Omental fat pad (tissue), 4 donors: ENCODE results near the gene TYRO3. TPM values are rescaled to one million over a fixed set of nuclear protein-coding genes. Genes with fewer than 3 reads are reported as not detected.

Experiments
- ATAC-seq: fragments of 150-250 bp; one replicate; pipeline ENCODE4 v1.9.1; 2016; ENCODE audit warnings: mild to moderate bottlenecking, moderate library complexity; ENCODE audit not compliant: low FRiP score
- DNase-seq: peaks from one replicate; pipeline ENCODE4 v3.0.0-alpha.2; 2019; ENCODE audit warnings: low spot score
- total RNA-seq, 4 donors: library from RNA; depleted of rRNA; stranded (reverse); fragments of >200 nt; gene quantifications; one replicate each; pipeline ENCODE4 v1.1.0, GENCODE V29; 2016
- TF ChIP-seq, protein P1 (sequence below), 3 donors: fragments of 450-650 bp; IDR thresholded peaks; one replicate each; pipeline ENCODE4 v1.5.1; 2016 to 2017; ENCODE audit warnings: antibody characterized with exemption in 3 of 3, mild to moderate bottlenecking in 3 of 3, moderate library complexity in 2 of 3

TYRO3 gene
- total RNA-seq, 4 donors from 2014 or later = 13.4 to 59.9 (median 40.6) TPM

DNA sequence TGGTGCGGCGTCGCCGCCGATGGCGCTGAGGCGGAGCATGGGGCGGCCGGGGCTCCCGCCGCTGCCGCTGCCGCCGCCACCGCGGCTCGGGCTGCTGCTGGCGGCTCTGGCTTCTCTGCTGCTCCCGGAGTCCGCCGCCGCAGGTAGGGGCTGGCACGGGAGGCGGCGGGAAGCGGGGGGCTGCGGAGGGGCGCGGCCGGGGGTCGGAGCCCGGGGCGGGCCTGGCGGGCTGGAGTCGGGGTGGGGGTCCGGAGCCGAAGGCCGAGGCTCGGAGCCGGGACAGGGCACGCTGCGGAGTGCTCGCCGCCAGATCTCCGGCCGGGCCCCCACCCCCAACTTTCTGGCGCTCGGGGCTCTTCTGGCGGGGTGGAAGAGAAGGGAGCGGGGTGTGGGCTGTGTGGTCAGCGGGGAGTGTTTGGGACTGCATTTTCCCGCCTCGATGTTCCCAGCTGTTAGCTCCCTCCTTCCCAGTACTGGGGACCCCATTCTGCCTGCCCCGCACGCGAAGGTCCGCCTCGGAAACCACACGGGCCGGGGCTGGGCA lies 299 bp downstream of the TYRO3 start:
- ATAC-seq (no peak), DNase-seq (no peak)
- TF ChIP-seq, protein P1, sequence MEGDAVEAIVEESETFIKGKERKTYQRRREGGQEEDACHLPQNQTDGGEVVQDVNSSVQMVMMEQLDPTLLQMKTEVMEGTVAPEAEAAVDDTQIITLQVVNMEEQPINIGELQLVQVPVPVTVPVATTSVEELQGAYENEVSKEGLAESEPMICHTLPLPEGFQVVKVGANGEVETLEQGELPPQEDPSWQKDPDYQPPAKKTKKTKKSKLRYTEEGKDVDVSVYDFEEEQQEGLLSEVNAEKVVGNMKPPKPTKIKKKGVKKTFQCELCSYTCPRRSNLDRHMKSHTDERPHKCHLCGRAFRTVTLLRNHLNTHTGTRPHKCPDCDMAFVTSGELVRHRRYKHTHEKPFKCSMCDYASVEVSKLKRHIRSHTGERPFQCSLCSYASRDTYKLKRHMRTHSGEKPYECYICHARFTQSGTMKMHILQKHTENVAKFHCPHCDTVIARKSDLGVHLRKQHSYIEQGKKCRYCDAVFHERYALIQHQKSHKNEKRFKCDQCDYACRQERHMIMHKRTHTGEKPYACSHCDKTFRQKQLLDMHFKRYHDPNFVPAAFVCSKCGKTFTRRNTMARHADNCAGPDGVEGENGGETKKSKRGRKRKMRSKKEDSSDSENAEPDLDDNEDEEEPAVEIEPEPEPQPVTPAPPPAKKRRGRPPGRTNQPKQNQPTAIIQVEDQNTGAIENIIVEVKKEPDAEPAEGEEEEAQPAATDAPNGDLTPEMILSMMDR (IDR thresholded peaks at IDR 0.05) = no peak

DNA sequence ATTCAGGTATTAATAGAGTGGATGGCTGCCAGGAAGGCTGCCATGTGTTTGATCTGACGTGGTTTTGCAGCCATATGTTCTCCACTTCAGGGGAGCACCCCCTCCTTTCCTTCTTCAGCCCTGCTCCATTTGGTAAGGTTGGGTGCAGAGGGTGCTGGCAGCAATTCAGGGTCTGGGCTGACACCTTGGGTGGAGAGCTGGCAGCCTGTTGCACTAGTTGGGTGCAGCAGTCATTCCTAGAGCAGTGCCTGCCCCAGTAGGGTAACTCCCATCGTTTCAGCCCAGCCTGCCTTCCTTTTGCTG lies 1.5 kb downstream of the TYRO3 start:
- TF ChIP-seq, protein P1 (IDR thresholded peaks at IDR 0.05) = no peak

DNA sequence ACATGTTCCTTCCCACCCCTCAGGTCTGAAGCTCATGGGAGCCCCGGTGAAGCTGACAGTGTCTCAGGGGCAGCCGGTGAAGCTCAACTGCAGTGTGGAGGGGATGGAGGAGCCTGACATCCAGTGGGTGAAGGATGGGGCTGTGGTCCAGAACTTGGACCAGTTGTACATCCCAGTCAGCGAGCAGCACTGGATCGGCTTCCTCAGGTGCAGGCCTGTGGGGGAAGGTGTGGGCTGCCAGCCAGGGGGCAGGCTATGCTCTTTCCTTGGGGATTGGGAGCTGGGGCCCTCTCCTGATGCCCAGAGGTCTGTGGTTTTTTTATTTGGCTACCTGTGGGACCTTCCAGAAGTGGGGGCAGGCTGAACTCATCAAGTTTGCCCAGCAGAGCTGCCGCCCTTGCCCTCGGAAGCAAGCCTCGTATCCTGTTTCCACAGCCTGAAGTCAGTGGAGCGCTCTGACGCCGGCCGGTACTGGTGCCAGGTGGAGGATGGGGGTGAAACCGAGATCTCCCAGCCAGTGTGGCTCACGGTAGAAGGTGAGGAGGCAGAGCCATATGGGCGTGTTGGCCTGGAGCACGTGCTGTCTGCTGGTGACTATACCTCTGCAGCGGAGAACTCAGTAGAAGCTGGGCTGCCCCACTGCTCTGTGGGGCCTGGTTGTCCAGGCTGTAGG lies 2.2 kb downstream of the TYRO3 start:
- ATAC-seq = no peak
- DNase-seq = no peak
- TF ChIP-seq, protein P1 (IDR thresholded peaks at IDR 0.05) = no peak

More for the DNA sequence above, 1.5 kb downstream of the TYRO3 start:
- DNase-seq (no peak), ATAC-seq (no peak)

DNA sequence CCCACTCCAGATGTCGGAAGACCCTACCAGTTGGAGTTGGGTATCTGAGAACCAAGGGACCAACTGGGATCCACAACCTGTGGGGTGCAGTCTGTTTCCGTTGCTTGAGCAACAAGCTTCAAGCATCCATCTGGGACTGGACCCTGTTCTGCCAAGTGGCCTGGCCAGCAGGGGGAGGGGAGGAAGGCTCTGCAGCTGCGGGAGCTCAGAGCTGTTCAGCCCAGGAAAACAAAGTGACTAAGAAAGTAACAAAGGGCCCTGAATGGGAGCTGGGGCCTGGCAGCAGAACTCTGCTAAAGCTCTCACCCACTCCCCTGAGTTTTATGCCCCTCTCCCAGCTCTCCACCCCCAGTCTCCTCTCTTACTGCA lies 2.7 kb downstream of the TYRO3 start:
- TF ChIP-seq, protein P1 (IDR thresholded peaks at IDR 0.05) = no peak
- ATAC-seq (no peak), DNase-seq (no peak)

DNA sequence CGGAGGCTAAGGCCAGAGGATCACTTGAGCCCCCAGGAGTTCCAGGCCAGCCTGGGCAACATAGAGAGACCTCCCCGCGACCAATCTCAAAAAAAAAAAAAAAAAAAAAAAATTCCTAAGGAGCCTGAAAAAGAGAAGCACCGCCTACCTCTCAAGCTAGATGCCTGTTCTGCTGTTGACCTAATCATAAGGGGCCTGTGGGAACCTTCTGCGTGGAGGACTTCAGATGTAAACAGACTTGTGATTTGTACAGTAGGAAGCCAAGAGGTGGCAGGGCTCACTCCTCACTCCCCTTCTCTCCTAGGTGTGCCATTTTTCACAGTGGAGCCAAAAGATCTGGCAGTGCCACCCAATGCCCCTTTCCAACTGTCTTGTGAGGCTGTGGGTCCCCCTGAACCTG lies 3.2 kb downstream of the TYRO3 start:
- TF ChIP-seq, protein P1 (IDR thresholded peaks at IDR 0.05) = no peak
- ATAC-seq (no peak), DNase-seq (no peak)

DNA sequence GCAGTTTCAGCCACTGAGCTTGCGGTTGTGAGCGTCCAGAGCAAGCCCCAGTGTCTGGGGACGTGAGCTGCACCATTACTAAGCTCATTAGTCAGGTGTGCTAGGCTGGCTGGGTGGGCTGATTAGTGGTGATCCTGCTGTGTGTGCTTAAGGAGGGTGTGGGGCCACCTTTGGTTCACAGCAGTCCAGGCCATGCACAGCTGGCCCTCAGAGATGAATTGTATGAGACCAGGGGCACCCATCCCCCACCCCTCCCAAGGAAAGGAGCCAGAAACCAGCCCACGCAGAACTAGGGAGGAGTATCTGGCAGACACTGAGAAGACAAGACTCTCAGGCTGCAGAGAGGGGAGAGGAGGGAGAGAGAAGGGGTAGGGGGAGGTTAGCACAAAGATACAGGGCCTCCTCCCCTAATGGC lies 3.8 kb downstream of the TYRO3 start:
- TF ChIP-seq, protein P1 (IDR thresholded peaks at IDR 0.05) = no peak
- peak; percentile 3 for ATAC-seq
- no peak for DNase-seq

DNA sequence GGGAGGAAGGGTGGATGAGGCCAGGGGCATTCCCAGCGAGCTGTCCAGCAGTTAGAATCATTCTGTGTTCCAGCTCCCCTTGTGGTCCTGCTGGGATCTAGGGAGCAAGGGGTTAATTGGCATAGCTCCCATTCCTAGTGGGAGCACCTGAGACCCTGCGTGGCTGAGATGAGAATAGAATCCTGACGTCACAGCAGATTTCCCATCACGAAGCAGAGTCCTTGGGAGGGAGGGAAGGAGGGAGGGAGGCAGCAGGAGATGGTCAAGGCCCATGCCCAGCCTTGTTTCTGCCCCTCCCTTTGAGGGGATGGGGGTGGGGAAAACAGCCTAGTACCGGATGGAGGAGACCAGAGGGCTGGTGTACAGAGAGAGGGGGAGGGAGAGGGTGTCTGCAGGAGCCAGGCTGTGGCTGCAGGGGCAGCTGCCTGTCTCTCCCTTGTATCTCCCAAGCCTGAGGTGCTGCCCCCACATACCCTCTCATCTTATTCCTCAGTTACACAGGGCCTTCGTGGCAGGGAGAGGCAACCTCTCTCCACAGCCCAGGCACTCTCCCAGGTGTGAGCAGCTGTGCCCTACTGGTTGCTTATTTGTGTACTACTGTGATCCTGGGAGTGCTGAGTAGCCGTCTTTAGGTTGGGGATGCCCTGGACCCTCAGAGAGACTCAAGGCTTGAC lies 5.4 kb downstream of the TYRO3 start:
- TF ChIP-seq, protein P1 (IDR thresholded peaks at IDR 0.05) = no peak
- DNase-seq (no peak), ATAC-seq (no peak)
